Endodermal cell (in vitro differentiated cells): Measurements from ENCODE around the gene ATP6V0E1. TPM values are rescaled to one million over a fixed set of nuclear protein-coding genes. Genes with fewer than 3 reads are reported as not detected.

Experiments used
- DNase-seq: peaks from one replicate; pipeline ENCODE4 v3.0.0-alpha.2; 2017
- H3K27ac ChIP-seq: 2 replicates; pipeline ENCODE4 v1.5.1; 2013; ENCODE audit warnings: mild to moderate bottlenecking, low read depth, low read length, moderate library complexity
- H3K27me3 ChIP-seq: 2 replicates; pipeline ENCODE4 v1.6.1; 2013; ENCODE audit warnings: mild to moderate bottlenecking, low read length, moderate library complexity; ENCODE audit not compliant: insufficient read depth, control insufficient read depth, poor library complexity, severe bottlenecking
- H3K36me3 ChIP-seq: 2 replicates; pipeline ENCODE4 v1.7.0; 2013; ENCODE audit warnings: mild to moderate bottlenecking, low read length, moderate library complexity; ENCODE audit not compliant: control insufficient read depth, insufficient read depth
- H3K4me1 ChIP-seq: one replicate; pipeline ENCODE4 v1.7.0; 2013; ENCODE audit warnings: low read length; ENCODE audit not compliant: control insufficient read depth, insufficient read depth
- H3K4me3 ChIP-seq: 2 replicates; pipeline ENCODE4 v1.5.1; 2013; ENCODE audit warnings: mild to moderate bottlenecking, low read length, moderate library complexity
- H3K9ac ChIP-seq: 2 replicates; pipeline ENCODE4 v1.6.1; 2013; ENCODE audit warnings: mild to moderate bottlenecking, low read length, moderate library complexity; ENCODE audit not compliant: poor library complexity, severe bottlenecking; ENCODE audit errors: extremely low read depth
- H3K9me3 ChIP-seq: 2 replicates; pipeline ENCODE4 v1.6.1; 2013; ENCODE audit warnings: mild to moderate bottlenecking, low read length, moderate library complexity; ENCODE audit not compliant: control insufficient read depth
- H3K27ac Mint-ChIP-seq: 2 replicates; pipeline ENCODE4 v1.8.0; 2020; ENCODE audit warnings: mixed read lengths
- H3K27me3 Mint-ChIP-seq: 2 replicates; pipeline ENCODE4 v1.8.0; 2021; ENCODE audit warnings: mild to moderate bottlenecking, mixed read lengths; ENCODE audit not compliant: insufficient read depth
- H3K36me3 Mint-ChIP-seq: 2 replicates; pipeline ENCODE4 v1.8.0; 2020; ENCODE audit warnings: low read depth, mixed read lengths
- H3K4me1 Mint-ChIP-seq: 2 replicates; pipeline ENCODE4 v1.8.0; 2020; ENCODE audit warnings: mixed read lengths
- H3K4me3 Mint-ChIP-seq: 2 replicates; pipeline ENCODE4 v1.8.0; 2020; ENCODE audit warnings: mild to moderate bottlenecking, moderate library complexity, mixed read lengths
- H3K9me3 Mint-ChIP-seq: 2 replicates; pipeline ENCODE4 v1.8.0; 2020; ENCODE audit warnings: mild to moderate bottlenecking, mixed read lengths
- WGBS, 2 experiments: methylation state at CpG; one replicate each; pipeline versions ENCODE4 v1.1.5 to v1.1.7; 2013; ENCODE audit warnings: missing lambda C conversion rate in 2 of 2, mixed read lengths in 1 of 2; ENCODE audit not compliant: insufficient coverage in 1 of 2, insufficient read length in 1 of 2; 5-methylcytosine and 5-hydroxymethylcytosine counted together
- total RNA-seq, 2 donors: library from RNA; stranded (reverse); fragmentation: NEBNext Ultra II Directional in 1 of 2; extraction: Animal tissue kit (Norgen Biotek cat#: 25700) in 1 of 2; gene quantifications; 2 replicates in 1 of 2; 3 replicates in 1 of 2; pipeline ENCODE4 v1.2.1, GENCODE V29; 2021
- TF ChIP-seq, protein P1 (sequence below): fragments of 200-600 bp; sonication (generic); conservative IDR thresholded peaks from 2 replicates; pipeline ENCODE4 v1.5.0; 2021; ENCODE audit warnings: antibody characterized with exemption, mild to moderate bottlenecking

Gene ATP6V0E1
- total RNA-seq, 2 donors from 2014 or later: 119 to 128 TPM

DNA sequence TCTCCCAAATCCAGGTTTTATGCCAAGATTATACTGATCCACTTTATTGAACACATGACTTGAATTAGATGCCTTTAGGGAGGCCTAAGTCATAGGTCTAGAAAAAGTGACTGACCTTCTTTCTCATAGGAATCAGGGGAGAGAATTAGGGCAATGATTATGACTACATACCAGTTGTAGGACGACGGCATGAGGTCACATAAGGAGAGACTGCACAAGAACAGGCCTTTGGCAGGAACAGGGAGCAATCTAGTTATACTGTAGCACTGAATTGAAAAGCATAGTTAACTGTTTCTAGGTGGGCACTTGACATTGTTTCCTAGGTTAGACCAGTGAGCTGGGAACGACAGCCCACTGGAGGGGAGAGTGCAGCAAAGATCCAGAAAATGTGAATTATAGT lies 95.3 kb downstream of the ATP6V0E1 start:
- no peak overlapping the region for H3K4me3 Mint-ChIP-seq
- no peak overlapping the region for H3K27ac Mint-ChIP-seq
- no peak overlapping the region for H3K4me3 ChIP-seq
- no peak overlapping the region for H3K9ac ChIP-seq
- no peak overlapping the region for H3K27ac ChIP-seq
- peaks cover 7% of the 10 kb centered on the region for H3K36me3 Mint-ChIP-seq
- H3K36me3 ChIP-seq: peaks cover 3% of the 10 kb centered on the region
- WGBS, 2 experiments: 88 to 89% methylated on average over 2 to 3 of the region's 3 CpGs
- no peaks in the 10 kb centered on the region for H3K9me3 ChIP-seq
- no peak for DNase-seq
- peaks cover 8% of the 10 kb centered on the region for H3K9me3 Mint-ChIP-seq
- H3K4me1 ChIP-seq: peaks cover 9% of the 10 kb centered on the region
- TF ChIP-seq, protein P1, sequence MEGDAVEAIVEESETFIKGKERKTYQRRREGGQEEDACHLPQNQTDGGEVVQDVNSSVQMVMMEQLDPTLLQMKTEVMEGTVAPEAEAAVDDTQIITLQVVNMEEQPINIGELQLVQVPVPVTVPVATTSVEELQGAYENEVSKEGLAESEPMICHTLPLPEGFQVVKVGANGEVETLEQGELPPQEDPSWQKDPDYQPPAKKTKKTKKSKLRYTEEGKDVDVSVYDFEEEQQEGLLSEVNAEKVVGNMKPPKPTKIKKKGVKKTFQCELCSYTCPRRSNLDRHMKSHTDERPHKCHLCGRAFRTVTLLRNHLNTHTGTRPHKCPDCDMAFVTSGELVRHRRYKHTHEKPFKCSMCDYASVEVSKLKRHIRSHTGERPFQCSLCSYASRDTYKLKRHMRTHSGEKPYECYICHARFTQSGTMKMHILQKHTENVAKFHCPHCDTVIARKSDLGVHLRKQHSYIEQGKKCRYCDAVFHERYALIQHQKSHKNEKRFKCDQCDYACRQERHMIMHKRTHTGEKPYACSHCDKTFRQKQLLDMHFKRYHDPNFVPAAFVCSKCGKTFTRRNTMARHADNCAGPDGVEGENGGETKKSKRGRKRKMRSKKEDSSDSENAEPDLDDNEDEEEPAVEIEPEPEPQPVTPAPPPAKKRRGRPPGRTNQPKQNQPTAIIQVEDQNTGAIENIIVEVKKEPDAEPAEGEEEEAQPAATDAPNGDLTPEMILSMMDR: no peak
- no peaks in the 10 kb centered on the region for H3K27me3 Mint-ChIP-seq
- H3K4me1 Mint-ChIP-seq: peaks cover 16% of the 10 kb centered on the region
- H3K27me3 ChIP-seq: no peaks in the 10 kb centered on the region

Other genes with a start within 250 kb of the ATP6V0E1 start
- gene DUSP1, start 212.6 kb upstream of the ATP6V0E1 start, total RNA-seq: 10 to 100 TPM in 1 of 2 donors, 1 to 10 TPM in 1; 9.2 to 11.0 TPM
- gene ERGIC1, start 149.5 kb upstream of the ATP6V0E1 start, total RNA-seq: 10 to 100 TPM; 81.9 to 94.8 TPM
- 10 to 100 TPM; 56.7 to 60.0 TPM for gene RPL26L1, start 24.3 kb upstream of the ATP6V0E1 start, total RNA-seq
- gene CREBRF, start 72.6 kb downstream of the ATP6V0E1 start, total RNA-seq: 10 to 100 TPM; 12.2 to 12.7 TPM
- gene BNIP1, start 160.8 kb downstream of the ATP6V0E1 start, total RNA-seq: 1 to 10 TPM; 6.8 to 7.3 TPM